HCT116 (cell line): ENCODE results near the gene UBIAD1. TPM values are rescaled to one million over a fixed set of nuclear protein-coding genes. Genes with fewer than 3 reads are reported as not detected.

Experiments
- ATAC-seq: fragments of 200-7000 bp; cut with Tn5 transposase; 2 replicates; pipeline ENCODE4 v1.9.1; 2020; ENCODE audit warnings: mild to moderate bottlenecking, moderate library complexity
- BruUV-seq: library from RNA; stranded (reverse); fragments of 400-500 nt; replicated peaks from 2 replicates; lab custom pipeline; 2021; lab: Mats Ljungman, UMichigan
- CTCF ChIA-PET: fragments of 300-600 bp; sonication (Branson Sonifier 250); formaldehyde crosslinking; loops from one replicate; lab custom pipeline; 2021; ENCODE audit warnings: antibody characterized with exemption; lab: Charles Lee
- POLR2A ChIA-PET: fragments of 300-600, 350-600 bp; sonication (Branson Sonifier 250); formaldehyde crosslinking; loops from one replicate; lab custom pipeline; 2021; ENCODE audit warnings: antibody characterized with exemption; lab: Charles Lee
- RAD21 ChIA-PET, 2 experiments: fragments of 300-600 bp; sonication (Branson Sonifier 250); formaldehyde crosslinking; loops; one replicate each; lab custom pipeline; 2023; ENCODE audit warnings: low total read pairs in 2 of 2; ENCODE audit not compliant: uncharacterized antibody in 2 of 2, unreplicated experiment in 2 of 2, low non-redundant PET in 1 of 2; lab: Charles Lee
- DNase-seq: peaks from one replicate; pipeline ENCODE4 v3.0.0-alpha.2; 2010; ENCODE audit warnings: low read depth, low spot score
- H2AFZ ChIP-seq: fragments of 200-600 bp; shearing (Covaris generic), sonication (generic); 2 replicates; pipeline ENCODE4 v1.6.1; 2017; ENCODE audit warnings: low read depth, mixed run types, mixed read lengths, antibody characterized with exemption, low read length; ENCODE audit not compliant: poor library complexity, severe bottlenecking
- H3K27ac ChIP-seq: 2 replicates; pipeline ENCODE4 v1.5.1; 2012; ENCODE audit warnings: low read depth, low read length
- H3K27me3 ChIP-seq: fragments of 200-600 bp; sonication (generic); 2 replicates; pipeline ENCODE4 v1.6.1; 2016; ENCODE audit warnings: mixed run types, low read length, mixed read lengths; ENCODE audit not compliant: insufficient read depth
- H3K36me3 ChIP-seq, 2 experiments: fragments of 200-500 bp in 1 of 2; fragments of 200-600 bp in 1 of 2; sonication (Bioruptor generic) in 1 of 2; sonication (generic) in 1 of 2; 2 replicates each; pipeline versions ENCODE4 v1.5.1 to v1.6.1; 2014 to 2016; ENCODE audit warnings: low read length in 2 of 2, inconsistent platforms in 1 of 2, mixed read lengths in 1 of 2, mixed run types in 1 of 2; ENCODE audit not compliant: insufficient read depth in 2 of 2, control insufficient read depth in 1 of 2
- H3K4me1 ChIP-seq, 2 experiments: fragments of 200-600 bp in 1 of 2; sonication (generic) in 1 of 2; 2 replicates each; pipeline versions ENCODE4 v1.5.1 to v1.6.1; 2012 to 2017; ENCODE audit warnings: low read length in 2 of 2, inconsistent platforms in 1 of 2, mild to moderate bottlenecking in 1 of 2, mixed read lengths in 1 of 2, mixed run types in 1 of 2, moderate library complexity in 1 of 2; ENCODE audit not compliant: insufficient read depth in 2 of 2, control insufficient read depth in 1 of 2
- H3K4me2 ChIP-seq: fragments of 200-600 bp; sonication (generic); 2 replicates; pipeline ENCODE4 v1.6.1; 2017; ENCODE audit warnings: mixed run types, low read length, mixed read lengths
- H3K4me3 ChIP-seq, 2 experiments: fragments of 200-600 bp in 1 of 2; sonication (generic) in 1 of 2; replicated peaks in 1 of 2; 2 replicates each; pipeline ENCODE4 v1.5.1; 2011 to 2016; ENCODE audit warnings: low read length in 2 of 2, control low read depth in 1 of 2, low read depth in 1 of 2, mild to moderate bottlenecking in 1 of 2, mixed read lengths in 1 of 2, mixed run types in 1 of 2
- H3K79me2 ChIP-seq: fragments of 200-600 bp; sonication (generic); 2 replicates; pipeline ENCODE4 v1.6.1; 2017; ENCODE audit warnings: mild to moderate bottlenecking, mixed run types, low read length, moderate library complexity, mixed read lengths; ENCODE audit not compliant: insufficient read depth
- H3K9ac ChIP-seq: fragments of 200-600 bp; sonication (generic); 2 replicates; pipeline ENCODE4 v1.6.1; 2016; ENCODE audit warnings: low read length, mixed read lengths
- H3K9me2 ChIP-seq: fragments of 200-600 bp; sonication (generic), shearing (Covaris generic); 2 replicates; pipeline ENCODE4 v1.6.1; 2017; ENCODE audit warnings: mixed run types, mild to moderate bottlenecking, moderate library complexity; ENCODE audit not compliant: insufficient read depth
- H3K9me3 ChIP-seq, 2 experiments: fragments of 200-500 bp in 1 of 2; fragments of 200-600 bp in 1 of 2; sonication (Bioruptor generic) in 1 of 2; sonication (generic) in 1 of 2; 2 replicates each; pipeline ENCODE4 v1.6.1; 2014 to 2017; ENCODE audit warnings: low read length in 2 of 2, mixed read lengths in 2 of 2, inconsistent platforms in 1 of 2, low read depth in 1 of 2, mild to moderate bottlenecking in 1 of 2, mixed run types in 1 of 2, moderate library complexity in 1 of 2; ENCODE audit not compliant: control insufficient read depth in 1 of 2, insufficient read depth in 1 of 2
- H4K20me1 ChIP-seq: fragments of 200-600 bp; sonication (generic), shearing (Covaris generic); 2 replicates; pipeline ENCODE4 v1.6.1; 2017; ENCODE audit warnings: mixed run types, mild to moderate bottlenecking, moderate library complexity; ENCODE audit not compliant: insufficient read depth
- ATF3 ChIP-seq: IDR thresholded peaks from 2 replicates; pipeline ENCODE4 v1.6.1; 2012
- CEBPB ChIP-seq: IDR thresholded peaks from 2 replicates; pipeline ENCODE4 v1.6.1; 2012; ENCODE audit warnings: low read depth
- EZH2phosphoT487 ChIP-seq: fragments of 200-600 bp; IDR thresholded peaks from 2 replicates; pipeline ENCODE4 v1.6.1; 2018; ENCODE audit warnings: antibody characterized with exemption, borderline replicate concordance
- FOSL1 ChIP-seq: IDR thresholded peaks from 2 replicates; pipeline ENCODE4 v1.6.1; 2012; ENCODE audit warnings: low read depth
- JUND ChIP-seq: IDR thresholded peaks from 2 replicates; pipeline ENCODE4 v1.6.1; 2012
- MAX ChIP-seq: IDR thresholded peaks from 2 replicates; pipeline ENCODE4 v1.6.1; 2012
- POLR2A ChIP-seq: IDR thresholded peaks from 2 replicates; pipeline ENCODE4 v1.7.0; 2011; ENCODE audit warnings: borderline replicate concordance; ENCODE audit not compliant: insufficient read depth, insufficient read length; ENCODE audit errors: extremely low read depth
- POLR2AphosphoS5 ChIP-seq: IDR thresholded peaks from 2 replicates; pipeline ENCODE4 v1.6.1; 2011; ENCODE audit warnings: mild to moderate bottlenecking, low read depth, low read length, moderate library complexity
- RAD21 ChIP-seq: IDR thresholded peaks from 2 replicates; pipeline ENCODE4 v1.6.1; 2012; ENCODE audit warnings: low read depth, mild to moderate bottlenecking
- SP1 ChIP-seq: IDR thresholded peaks from 2 replicates; pipeline ENCODE4 v1.6.1; 2012; ENCODE audit warnings: low read depth
- TCF7L2 ChIP-seq: IDR thresholded peaks from 2 replicates; pipeline ENCODE4 v1.7.0; 2011; ENCODE audit warnings: borderline replicate concordance, inconsistent platforms; ENCODE audit not compliant: insufficient read depth, insufficient read length; ENCODE audit errors: extremely low read depth
- YY1 ChIP-seq: IDR thresholded peaks from 2 replicates; pipeline ENCODE4 v1.6.1; 2011; ENCODE audit warnings: low read length, low read depth, moderate library complexity, mild to moderate bottlenecking; ENCODE audit not compliant: insufficient replicate concordance; ENCODE audit errors: extremely low read depth
- ZBTB33 ChIP-seq: IDR thresholded peaks from 2 replicates; pipeline ENCODE4 v1.6.1; 2011; ENCODE audit warnings: mild to moderate bottlenecking, low read length, moderate library complexity; ENCODE audit not compliant: insufficient replicate concordance; ENCODE audit errors: extremely low read depth
- ZFX ChIP-seq: fragments of 450-650 bp; IDR thresholded peaks from 2 replicates; pipeline ENCODE4 v1.6.1; 2017
- ZNF274 ChIP-seq: fragments of 200-500 bp; sonication (Bioruptor generic); IDR thresholded peaks from 2 replicates; pipeline ENCODE4 v1.6.1; 2014; ENCODE audit warnings: mild to moderate bottlenecking, low read depth, low read length, inconsistent platforms
- intact Hi-C: fragments of 100-400 bp; cut with micrococcal nuclease; formaldehyde crosslinking; loops from 2 replicates; pipeline ENCODE4 v1.10.0; 2022
- total RNA-seq: library from RNA; stranded (reverse); gene quantifications from one replicate; pipeline ENCODE4 v1.2.1, GENCODE V29; 2021; ENCODE audit not compliant: unreplicated experiment

UBIAD1 gene
- total RNA-seq, 1 experiment from 2014 or later = 17.2 TPM

DNA sequence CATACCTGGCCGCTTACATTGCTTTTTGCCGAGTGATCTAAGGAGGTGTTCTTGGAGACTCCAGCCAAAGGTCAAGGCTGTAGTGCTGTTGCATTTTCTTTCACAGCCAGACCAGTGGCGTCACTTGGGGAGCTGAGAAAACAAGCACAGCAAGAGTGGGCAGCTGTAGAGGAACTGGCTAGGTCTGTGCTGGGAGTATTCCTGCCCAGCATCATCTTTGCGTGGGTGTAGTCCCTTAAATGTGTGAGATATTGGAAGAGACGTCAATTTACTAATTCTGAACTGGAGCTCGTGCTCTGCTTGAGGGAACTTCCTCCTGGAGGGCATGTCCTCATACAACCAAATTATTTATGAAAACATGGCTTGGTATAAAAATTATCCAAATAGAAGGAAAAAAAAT, 10.2 kb downstream of the UBIAD1 start:
- RAD21 ChIA-PET = no interaction called here
- POLR2A ChIA-PET = no interaction called here
- Histone ChIP-seq H3K27ac (no peak overlapping the region), H3K4me3 (no peak overlapping the region), H3K9me3 (peaks cover 0 to 3% of the 10 kb centered on the region in 2 experiments; a peak in 1 of 4 replicates), H3K36me3 (peaks cover 2 to 6% of the 10 kb centered on the region in 2 experiments; a peak in 1 of 4 replicates), H3K27me3 (no peaks in the 10 kb centered on the region), H3K9ac (no peak overlapping the region), H4K20me1 (no peaks in the 10 kb centered on the region), H3K4me1 (no peaks in the 10 kb centered on the region), H2AFZ (no peak overlapping the region)
- CTCF ChIA-PET = no interaction called here
- intact Hi-C loops = no loop called here
- BruUV-seq = no TSS peak
- DNase-seq = no peak
- TF ChIP-seq RAD21 = no peak
- no peak for TF ChIP-seq EZH2phosphoT487
- TF ChIP-seq ZFX = no peak
- no peak for TF ChIP-seq SP1
- TF ChIP-seq ATF3 = no peak
- TF ChIP-seq POLR2A = no peak
- TF ChIP-seq CEBPB = no peak
- no peak for TF ChIP-seq ZBTB33
- no peak for TF ChIP-seq YY1
- no peak for TF ChIP-seq MAX
- no peak for TF ChIP-seq JUND
- TF ChIP-seq TCF7L2 = no peak
- TF ChIP-seq FOSL1 = no peak
- TF ChIP-seq POLR2AphosphoS5 = no peak
- no peak for TF ChIP-seq ZNF274
- TF ChIP-seq, all 23 proteins: peak for 0
- Histone ChIP-seq H3K4me2 (no peak overlapping the region), H3K79me2 (peaks cover 26% of the 10 kb centered on the region), H3K9me2 (no peaks in the 10 kb centered on the region)
- no peak for ATAC-seq
